ENCODE measurements around the gene ARFGEF2.

DNA sequence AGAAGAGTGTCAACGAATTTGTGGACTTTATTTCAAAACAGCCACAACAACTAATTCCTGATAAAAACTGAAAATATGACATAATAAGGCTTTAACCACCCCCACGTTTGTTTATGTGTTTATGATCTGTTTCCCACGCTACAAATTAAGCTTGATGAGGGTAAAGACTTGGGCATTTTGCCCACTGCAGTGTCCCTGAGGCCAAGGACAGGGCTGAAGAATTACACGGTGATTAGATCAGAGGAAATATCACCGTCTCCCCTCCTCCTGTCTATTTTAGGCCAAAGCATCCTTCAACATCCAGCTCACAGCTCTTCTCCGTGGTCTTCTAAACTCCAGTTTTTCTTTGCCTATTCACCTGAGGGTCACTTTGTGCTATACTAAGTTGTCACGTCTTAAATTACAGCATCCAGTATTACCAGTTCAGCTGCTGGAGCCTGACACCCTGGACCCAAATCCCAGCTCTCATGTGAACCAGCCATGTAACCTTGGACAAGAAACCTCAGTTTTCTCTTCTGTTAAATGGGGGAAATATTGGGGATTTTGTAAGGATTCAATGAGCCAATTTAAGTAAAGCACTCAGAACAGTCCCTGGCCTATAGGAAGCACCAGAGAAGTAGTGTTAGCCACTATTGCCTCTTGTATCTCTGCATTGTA is 15.2 kb upstream of the ARFGEF2 start:
- TF ChIP-seq, protein P1, sequence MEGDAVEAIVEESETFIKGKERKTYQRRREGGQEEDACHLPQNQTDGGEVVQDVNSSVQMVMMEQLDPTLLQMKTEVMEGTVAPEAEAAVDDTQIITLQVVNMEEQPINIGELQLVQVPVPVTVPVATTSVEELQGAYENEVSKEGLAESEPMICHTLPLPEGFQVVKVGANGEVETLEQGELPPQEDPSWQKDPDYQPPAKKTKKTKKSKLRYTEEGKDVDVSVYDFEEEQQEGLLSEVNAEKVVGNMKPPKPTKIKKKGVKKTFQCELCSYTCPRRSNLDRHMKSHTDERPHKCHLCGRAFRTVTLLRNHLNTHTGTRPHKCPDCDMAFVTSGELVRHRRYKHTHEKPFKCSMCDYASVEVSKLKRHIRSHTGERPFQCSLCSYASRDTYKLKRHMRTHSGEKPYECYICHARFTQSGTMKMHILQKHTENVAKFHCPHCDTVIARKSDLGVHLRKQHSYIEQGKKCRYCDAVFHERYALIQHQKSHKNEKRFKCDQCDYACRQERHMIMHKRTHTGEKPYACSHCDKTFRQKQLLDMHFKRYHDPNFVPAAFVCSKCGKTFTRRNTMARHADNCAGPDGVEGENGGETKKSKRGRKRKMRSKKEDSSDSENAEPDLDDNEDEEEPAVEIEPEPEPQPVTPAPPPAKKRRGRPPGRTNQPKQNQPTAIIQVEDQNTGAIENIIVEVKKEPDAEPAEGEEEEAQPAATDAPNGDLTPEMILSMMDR (conservative IDR thresholded peaks at IDR 0.05) = no peak
- no peak for TF ChIP-seq EZH2 (IDR thresholded peaks at IDR 0.05; ENCODE audit: low read depth)
